Hematopoietic multipotent progenitor cell treated with erythropoietin and hydrocortisone succinate and interleukin-3 and kit ligand, for 17 days (in vitro differentiated cells): ENCODE results near the gene SMR3B.

Experiments used
- DNase-seq: peaks from one replicate; pipeline ENCODE4 v3.0.0-alpha.2; 2015; ENCODE audit warnings: low spot score

Gene SMR3B

GRCh38 chr4:70382691-70383181 lies at the start of gene SMR3B:
SMR3B (plus strand) TSS chr4:70383131; CDS start chr4:70384511, 1,380 bp downstream.
- no peak for DNase-seq

- no peak for DNase-seq
These were observed 48.2 kb upstream of the SMR3B start, which contains the start of gene CABS1 for GRCh38 chr4:70334681-70335080. CABS1 (plus strand) TSS chr4:70334981; CDS start chr4:70335040, 59 bp downstream.

GRCh38 chr4:70336043-70336442 lies 46.9 kb upstream of the SMR3B start:
- no peak for DNase-seq

- DNase-seq = no peak
These were observed 45.0 kb upstream of the SMR3B start for GRCh38 chr4:70337886-70338420.

GRCh38 chr4:70356185-70356584 lies 26.7 kb upstream of the SMR3B start:
- no peak for DNase-seq

- DNase-seq = no peak
These were observed 23.7 kb upstream of the SMR3B start for GRCh38 chr4:70359115-70359661.

- DNase-seq = no peak
These were observed 22.5 kb upstream of the SMR3B start, which contains the start of gene SMR3A for GRCh38 chr4:70360460-70360859. SMR3A (plus strand) TSS chr4:70360760; CDS start chr4:70362116, 1,356 bp downstream.

GRCh38 chr4:70364002-70364401 lies 18.9 kb upstream of the SMR3B start:
- DNase-seq = no peak

GRCh38 chr4:70365479-70365878 lies 17.5 kb upstream of the SMR3B start:
- no peak for DNase-seq

- no peak for DNase-seq
These were observed 15.1 kb upstream of the SMR3B start for GRCh38 chr4:70367813-70368212.

GRCh38 chr4:70371987-70372386 lies 10.9 kb upstream of the SMR3B start:
- no peak for DNase-seq

GRCh38 chr4:70372760-70373159 lies 10.2 kb upstream of the SMR3B start:
- DNase-seq = no peak

GRCh38 chr4:70380578-70380977 lies 2.4 kb upstream of the SMR3B start:
- DNase-seq = no peak

- no peak for DNase-seq
These were observed 9.3 kb downstream of the SMR3B start for GRCh38 chr4:70392057-70392776.

- DNase-seq = no peak
These were observed 14.6 kb downstream of the SMR3B start, which contains the start of gene OPRPN for GRCh38 chr4:70397580-70397979. OPRPN (plus strand) TSS chr4:70397940; CDS start chr4:70399286, 1,346 bp downstream.

- no peak for DNase-seq
These were observed 16.4 kb downstream of the SMR3B start for GRCh38 chr4:70399319-70399718.

GRCh38 chr4:70402762-70403161 lies 19.8 kb downstream of the SMR3B start:
- DNase-seq = no peak

GRCh38 chr4:70405765-70406164 lies 22.8 kb downstream of the SMR3B start:
- DNase-seq = no peak

GRCh38 chr4:70425306-70425705 lies 42.4 kb downstream of the SMR3B start:
- no peak for DNase-seq

GRCh38 chr4:70426789-70427188 lies 43.9 kb downstream of the SMR3B start:
- DNase-seq = no peak

GRCh38 chr4:70437197-70437596 lies 54.3 kb downstream of the SMR3B start:
- no peak for DNase-seq
